ENCODE measurements around the gene RNF145. TPM values are rescaled to one million over a fixed set of nuclear protein-coding genes. Genes with fewer than 3 reads are reported as not detected.
A peak's percentile ranks its signal among the peaks of the same experiment; 100 is the strongest.

The RNF145 gene
- total RNA-seq, 1 experiment from 2014 or later: 40.6 TPM

GRCh38 chr5:159218595-159219023, 9.3 kb upstream of the RNF145 start:
- no peak for DNase-seq (ENCODE audit: low read depth)

- DNase-seq (ENCODE audit: low read depth): no peak
Measured at GRCh38 chr5:159217236-159217635, 7.9 kb upstream of the RNF145 start.

DNA sequence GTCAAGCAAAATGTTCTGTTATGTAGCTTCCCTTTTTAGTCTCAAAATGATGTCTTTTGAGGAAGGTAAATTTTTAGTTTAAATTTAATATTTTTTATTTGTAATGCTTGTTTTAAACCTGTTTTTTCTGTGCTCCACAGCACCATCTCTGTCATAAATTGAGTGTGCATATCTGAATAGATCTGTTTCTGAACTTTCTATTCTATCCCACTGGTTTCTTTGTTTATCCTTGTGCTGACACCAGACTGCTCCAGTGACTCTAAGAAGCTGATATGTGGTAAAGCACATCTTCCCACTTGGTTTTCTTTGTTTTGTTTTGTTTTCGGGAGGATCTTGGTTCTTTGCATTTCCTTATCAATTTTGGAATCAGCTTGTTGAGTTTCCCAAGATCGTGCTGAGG, 7.1 kb upstream of the RNF145 start:
- DNase-seq (ENCODE audit: low read depth): no peak

- DNase-seq (ENCODE audit: low read depth): no peak
Measured at GRCh38 chr5:159215886-159216285, 6.5 kb upstream of the RNF145 start.

- no peak for DNase-seq (ENCODE audit: low read depth)
Measured at GRCh38 chr5:159214486-159215271, 5.3 kb upstream of the RNF145 start.

DNA sequence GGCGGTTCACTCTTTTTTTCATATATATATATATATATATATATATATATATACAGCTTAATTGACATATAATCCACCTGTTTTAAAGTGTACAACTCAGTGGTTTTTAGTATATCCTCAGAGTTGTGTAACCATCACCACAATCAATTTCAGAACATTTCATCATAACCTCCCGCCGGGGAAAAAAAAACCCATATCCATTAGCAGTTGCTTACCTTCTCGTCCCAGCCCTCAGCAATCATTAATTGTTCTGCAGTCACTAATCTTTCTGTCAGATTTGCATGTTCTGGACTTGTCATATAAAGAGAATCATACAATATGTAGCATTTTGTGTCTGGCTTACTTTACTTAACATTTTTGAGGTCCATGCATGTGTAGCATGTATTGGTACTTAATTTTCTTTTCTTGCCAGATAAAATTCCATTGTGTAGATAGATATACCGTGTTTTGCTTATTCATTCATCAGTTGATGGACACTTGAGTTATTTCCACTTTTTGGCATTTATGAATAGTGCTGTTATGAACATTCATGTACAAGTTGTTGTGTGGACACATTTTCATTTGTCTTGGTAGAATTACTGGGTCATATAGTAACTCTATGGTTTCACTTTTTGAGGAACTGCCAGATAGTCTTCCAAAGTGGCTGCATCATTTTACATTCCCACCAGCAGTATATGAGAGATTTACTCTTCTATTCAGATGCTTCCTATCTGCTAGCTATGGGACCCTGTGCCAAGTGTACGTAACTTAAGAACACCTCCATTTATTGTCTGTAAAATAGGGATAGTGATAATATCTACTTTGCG, 3.5 kb upstream of the RNF145 start:
- no peak for DNase-seq (ENCODE audit: low read depth)

GRCh38 chr5:159211729-159212174, 2.4 kb upstream of the RNF145 start:
- no peak for DNase-seq (ENCODE audit: low read depth)

- no peak for DNase-seq (ENCODE audit: low read depth)
Measured at GRCh38 chr5:159210846-159211245, 1.5 kb upstream of the RNF145 start.

- DNase-seq (ENCODE audit: low read depth): peak; percentile 24
Measured at GRCh38 chr5:159210210-159210661, 883 bp upstream of the RNF145 start.

DNA sequence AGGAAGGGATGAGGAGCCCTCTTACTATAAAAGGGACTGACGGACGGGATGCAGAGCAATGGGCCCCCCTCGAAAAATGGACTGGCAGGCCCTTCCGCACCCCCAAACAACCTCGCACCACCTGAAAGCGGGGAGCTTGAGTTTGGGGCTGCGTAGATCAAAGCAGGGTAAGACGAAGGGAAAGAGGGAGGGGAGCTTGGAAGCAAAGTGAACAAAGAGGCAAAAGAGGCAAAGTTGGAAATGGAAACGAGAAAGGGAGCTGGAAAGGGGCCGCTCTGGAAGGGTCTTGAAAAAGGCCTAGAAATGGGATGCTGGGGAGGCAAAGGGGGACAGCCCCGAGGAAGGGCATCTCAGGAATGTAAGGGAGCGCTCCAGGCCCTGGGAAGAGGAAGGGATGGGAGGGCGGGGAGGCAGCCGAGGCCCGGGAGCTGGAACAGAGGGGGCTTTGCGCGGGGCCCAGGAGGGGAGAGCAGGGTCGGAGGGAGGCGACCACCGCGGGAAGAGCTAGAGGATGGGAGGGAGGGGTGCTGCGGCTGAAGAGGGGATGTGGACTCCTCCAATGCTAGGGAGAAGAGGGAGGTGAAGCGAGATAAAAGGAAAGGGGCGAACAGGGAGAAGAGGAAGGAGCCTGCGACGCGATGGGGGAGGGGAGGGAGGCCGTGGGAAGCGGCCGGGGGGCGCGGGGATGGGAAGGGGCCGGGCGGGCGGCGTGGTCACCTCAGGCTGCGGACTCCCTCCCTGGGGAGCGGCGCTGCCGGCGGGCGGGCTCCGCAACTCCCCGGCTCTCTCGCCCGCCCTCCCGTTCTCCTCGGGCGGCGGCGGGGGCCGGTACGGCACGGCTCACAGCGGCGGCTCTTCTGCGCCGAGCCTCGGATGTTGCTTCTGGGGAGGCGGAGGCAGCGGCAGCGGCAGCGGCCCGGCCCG, 577 bp downstream of the RNF145 start:
- DNase-seq (ENCODE audit: low read depth): peak; percentile 45

GRCh38 chr5:159207686-159208513, 1.5 kb downstream of the RNF145 start:
- DNase-seq (ENCODE audit: low read depth): peak; percentile 82

DNA sequence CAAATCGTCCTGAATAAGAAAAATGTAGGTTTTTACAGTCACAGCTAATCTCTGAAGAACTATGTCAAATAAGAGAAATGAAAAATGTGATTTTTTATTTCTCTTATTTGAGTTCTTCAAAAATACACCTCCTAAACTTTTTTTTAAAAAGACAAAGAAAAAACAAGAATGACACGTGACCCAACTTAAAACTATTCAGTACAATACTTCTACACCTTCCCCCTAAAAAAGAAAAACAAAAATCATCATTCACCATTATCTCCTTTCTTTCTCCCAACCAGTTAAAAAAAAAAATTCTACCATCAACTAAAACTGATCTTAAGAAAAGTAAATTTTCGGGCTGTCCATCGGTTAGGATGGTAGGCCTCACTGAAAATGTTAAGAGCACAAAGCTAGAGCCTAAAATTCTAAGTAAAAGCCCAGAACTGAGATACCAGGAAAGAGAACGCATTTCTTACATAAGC, 2.1 kb downstream of the RNF145 start:
- no peak for DNase-seq (ENCODE audit: low read depth)

GRCh38 chr5:159206818-159207217, 2.5 kb downstream of the RNF145 start:
- DNase-seq (ENCODE audit: low read depth): no peak

DNA sequence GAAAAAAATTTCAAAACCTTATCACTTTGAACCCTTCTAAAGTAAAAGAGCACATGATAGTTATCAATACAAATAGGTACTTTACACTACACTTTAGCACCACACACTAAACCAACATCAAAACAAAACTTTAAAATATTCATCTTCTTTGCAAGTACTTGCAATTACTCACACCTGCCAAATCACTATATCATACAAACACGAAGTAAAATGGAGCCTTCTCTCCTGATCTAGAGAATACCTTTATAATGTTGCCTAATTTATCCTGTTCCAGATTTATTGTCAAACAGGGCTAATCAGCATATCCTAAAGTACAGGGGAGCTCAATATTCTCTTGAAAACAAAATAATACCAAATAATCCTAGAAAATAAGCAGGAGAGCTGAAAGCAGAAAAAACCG, 3.0 kb downstream of the RNF145 start:
- no peak for DNase-seq (ENCODE audit: low read depth)

DNA sequence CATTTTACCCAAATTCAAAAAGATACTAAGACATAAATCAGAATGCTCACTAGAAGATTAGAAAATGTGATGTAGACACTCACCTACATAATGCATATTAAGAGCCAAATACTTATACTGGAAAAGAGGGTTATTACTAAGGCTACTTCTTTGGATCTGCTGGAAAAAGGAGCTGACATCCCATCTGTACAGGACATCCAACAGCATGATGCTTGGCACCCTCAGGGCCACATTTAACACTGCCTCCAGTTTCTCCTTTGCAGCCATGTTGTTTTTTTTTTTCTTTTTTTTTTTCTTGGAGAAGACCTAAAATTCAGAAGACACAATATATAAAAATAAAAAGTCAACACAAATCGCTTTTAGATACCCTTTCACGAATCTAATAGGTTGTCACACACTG, 6.0 kb downstream of the RNF145 start:
- no peak for DNase-seq (ENCODE audit: low read depth)

- no peak for DNase-seq (ENCODE audit: low read depth)
Measured at GRCh38 chr5:159202151-159202550, 7.2 kb downstream of the RNF145 start.

DNA sequence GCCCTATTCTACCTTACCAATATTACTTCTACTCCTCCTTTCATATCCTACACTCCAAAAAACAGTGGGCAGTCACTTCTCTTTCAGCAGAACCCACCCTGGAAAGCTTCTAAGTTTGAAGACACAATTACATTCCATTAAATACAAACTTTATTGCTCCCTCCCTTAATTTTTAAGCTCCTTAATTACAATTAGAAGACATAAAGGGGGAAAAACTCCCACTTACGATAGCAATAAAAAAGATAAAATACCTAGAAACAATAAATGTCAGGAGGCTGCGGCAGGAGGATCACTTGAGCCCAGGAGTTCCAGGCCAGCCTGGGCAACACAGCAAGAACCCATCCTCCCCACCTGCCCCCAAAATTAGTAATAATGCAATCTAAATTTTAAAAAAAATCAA, 9.6 kb downstream of the RNF145 start:
- DNase-seq (ENCODE audit: low read depth): no peak

GRCh38 chr5:159199225-159199624, 10.1 kb downstream of the RNF145 start:
- no peak for DNase-seq (ENCODE audit: low read depth)

DNA sequence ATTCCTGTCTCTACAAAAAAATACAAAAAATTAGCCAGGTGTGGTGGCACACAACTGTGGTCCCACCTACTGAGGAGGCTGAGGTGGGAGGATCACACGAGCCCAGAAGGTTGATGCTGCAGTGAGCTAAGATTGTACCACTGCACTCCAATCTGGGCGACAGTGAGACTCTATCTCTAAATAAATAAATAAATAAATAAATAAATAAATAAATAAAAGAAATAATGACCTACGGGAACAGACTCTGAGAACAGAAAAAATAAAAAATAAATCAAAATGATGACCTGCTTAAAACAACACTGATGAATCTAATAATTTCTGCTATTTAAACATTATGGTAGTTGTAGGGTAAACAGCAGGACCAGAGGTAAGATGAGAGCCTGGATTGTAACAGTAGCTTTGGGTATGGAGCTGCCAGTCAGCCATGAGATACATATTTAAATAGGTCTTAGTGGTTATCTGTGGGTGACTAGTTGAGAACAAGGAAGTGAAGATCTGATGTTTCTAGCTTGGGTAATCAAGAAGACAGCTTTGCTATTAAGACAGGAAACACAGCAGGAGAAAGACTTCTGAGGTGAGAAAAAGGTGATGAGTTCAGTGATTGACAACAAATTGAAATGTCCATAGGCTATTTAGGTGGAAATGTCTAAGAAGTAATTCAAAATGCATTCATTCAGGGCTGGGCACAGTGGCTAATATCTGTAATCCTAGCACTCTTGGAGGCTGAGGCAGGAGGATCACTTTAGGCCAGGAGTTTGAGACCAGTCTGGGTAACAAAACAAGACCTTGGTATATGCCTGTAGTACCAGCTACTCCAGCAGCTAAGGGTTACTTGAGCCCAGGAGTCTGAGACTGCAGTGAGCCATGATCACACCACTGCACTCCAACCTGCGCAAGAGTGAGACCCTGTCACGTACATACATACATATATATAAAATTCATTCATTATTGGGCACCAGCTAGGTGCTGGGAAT, 11.0 kb downstream of the RNF145 start:
- no peak for DNase-seq (ENCODE audit: low read depth)

DNA sequence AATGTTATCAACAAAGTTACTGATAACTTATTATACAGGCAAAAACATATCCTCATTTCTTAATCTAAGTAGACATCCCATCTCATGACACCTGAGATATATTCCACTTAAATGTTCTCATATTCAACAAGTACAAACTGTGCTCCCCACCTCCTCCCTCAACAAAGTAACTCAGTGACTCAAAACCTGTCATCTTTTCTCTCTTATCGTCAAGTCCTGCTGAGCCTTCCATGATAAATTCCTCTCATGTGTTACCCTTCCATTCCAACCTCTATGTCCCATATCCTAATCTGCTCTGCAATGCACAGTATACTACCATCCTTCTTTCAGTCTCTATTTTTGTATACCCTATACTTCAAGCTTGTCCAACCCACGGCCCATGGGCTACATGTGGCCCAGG, 13.6 kb downstream of the RNF145 start:
- no peak for DNase-seq (ENCODE audit: low read depth)
